ENCODE results near the gene MRAS. TPM values are rescaled to one million over a fixed set of nuclear protein-coding genes. Genes with fewer than 3 reads are reported as not detected.
"Not testable (repeated sequence)": the region's sequence is repeated elsewhere in the genome, so short reads cannot be mapped to it uniquely, and the experiment has no call there.

MRAS gene
- total RNA-seq, 1 donor from 2014 or later, result 10.1 TPM

GRCh38 chr3:138366006-138366759, 17.8 kb downstream of the MRAS start:
- peak in 1 of 2 donors; percentile 16 for DNase-seq (ENCODE audit: low read depth in 2 of 2)

- DNase-seq (ENCODE audit: low read depth in 2 of 2), result no peak
These were observed 19.0 kb downstream of the MRAS start for GRCh38 chr3:138367326-138367850.

GRCh38 chr3:138367911-138368310, 19.5 kb downstream of the MRAS start:
- DNase-seq (ENCODE audit: low read depth in 2 of 2), result peak in 1 of 2 donors; percentile 38

- DNase-seq (ENCODE audit: low read depth in 2 of 2), result no peak
These were observed 20.9 kb downstream of the MRAS start for GRCh38 chr3:138369151-138369900.

- DNase-seq (ENCODE audit: low read depth in 2 of 2), result no peak
These were observed 21.9 kb downstream of the MRAS start for GRCh38 chr3:138370321-138370720.

- DNase-seq (ENCODE audit: low read depth in 2 of 2), result no peak
These were observed 22.9 kb downstream of the MRAS start for GRCh38 chr3:138371070-138371965.

- no peak for DNase-seq (ENCODE audit: low read depth in 2 of 2)
These were observed 24.8 kb downstream of the MRAS start for GRCh38 chr3:138373087-138373735.

GRCh38 chr3:138373736-138374094, 25.3 kb downstream of the MRAS start:
- DNase-seq (ENCODE audit: low read depth in 2 of 2), result no peak

- DNase-seq (ENCODE audit: low read depth in 2 of 2), result no peak
These were observed 26.3 kb downstream of the MRAS start for GRCh38 chr3:138374573-138375134.

GRCh38 chr3:138375447-138375846, 27.1 kb downstream of the MRAS start:
- no peak for DNase-seq (ENCODE audit: low read depth in 2 of 2)

- DNase-seq (ENCODE audit: low read depth in 2 of 2), result no peak
These were observed 28.3 kb downstream of the MRAS start for GRCh38 chr3:138376663-138377062.

- DNase-seq (ENCODE audit: low read depth in 2 of 2), result not testable (repeated sequence)
These were observed 28.8 kb downstream of the MRAS start for GRCh38 chr3:138377212-138377611.

GRCh38 chr3:138377804-138378203, 29.4 kb downstream of the MRAS start:
- no peak for DNase-seq (ENCODE audit: low read depth in 2 of 2)

- no peak for DNase-seq (ENCODE audit: low read depth in 2 of 2)
These were observed 30.0 kb downstream of the MRAS start for GRCh38 chr3:138378331-138378730.

GRCh38 chr3:138378990-138379389, 30.6 kb downstream of the MRAS start:
- no peak for DNase-seq (ENCODE audit: low read depth in 2 of 2)

- no peak for DNase-seq (ENCODE audit: low read depth in 2 of 2)
These were observed 33.1 kb downstream of the MRAS start for GRCh38 chr3:138381413-138381901.

GRCh38 chr3:138381950-138382715, 33.8 kb downstream of the MRAS start:
- DNase-seq (ENCODE audit: low read depth in 2 of 2), result peak in 1 of 2 donors; percentile 57

GRCh38 chr3:138383715-138384465, 35.5 kb downstream of the MRAS start:
- DNase-seq (ENCODE audit: low read depth in 2 of 2), result no peak

GRCh38 chr3:138384531-138384930, 36.2 kb downstream of the MRAS start:
- no peak for DNase-seq (ENCODE audit: low read depth in 2 of 2)

Data from lung microvascular endothelial cell (primary cell).